Epithelial cell of proximal tubule (primary cell): Measurements from ENCODE around the gene KMT2B. TPM values are rescaled to one million over a fixed set of nuclear protein-coding genes. Genes with fewer than 3 reads are reported as not detected.

ENCODE experiments used
- DNase-seq: peaks from one replicate; pipeline ENCODE4 v3.0.0-alpha.2; 2011; ENCODE audit warnings: low read depth
- H3K4me3 ChIP-seq: 2 replicates; pipeline ENCODE4 v1.5.1; 2011; ENCODE audit warnings: low read depth, mild to moderate bottlenecking, low read length
- CTCF ChIP-seq: conservative IDR thresholded peaks from 2 replicates; pipeline ENCODE4 v1.5.1; 2012; ENCODE audit warnings: low read depth, mild to moderate bottlenecking, low read length
- total RNA-seq: library from RNA; depleted of rRNA; stranded (reverse); fragments of >200 nt; gene quantifications from 2 replicates; pipeline ENCODE4 v1.2.3, GENCODE V29; 2015

Gene KMT2B
- total RNA-seq, 1 donor from 2014 or later = 20.2 TPM

- TF ChIP-seq CTCF = peak; percentile 51
- peak; percentile 70 for DNase-seq
- peak overlapping the region; percentile 91 for H3K4me3 ChIP-seq
Observed at GRCh38 chr19:35744430-35745327, 26.9 kb downstream of the KMT2B start.

- peak within 1 kb of the TSS; percentile 91 for H3K4me3 ChIP-seq
- no peak for TF ChIP-seq CTCF
- peak; percentile 92 for DNase-seq
Observed at GRCh38 chr19:35745328-35746086, 27.7 kb downstream of the KMT2B start, which contains the start of the genes PSENEN and U2AF1L4. PSENEN (plus strand) TSS chr19:35745651; CDS start chr19:35745931, 280 bp downstream. U2AF1L4 (minus strand) TSS chr19:35745418; CDS start chr19:35745391, 27 bp downstream.

- H3K4me3 ChIP-seq = peak overlapping the region; percentile 91
- no peak for TF ChIP-seq CTCF
- DNase-seq = no peak
Observed at GRCh38 chr19:35746087-35746462, 28.3 kb downstream of the KMT2B start.

- no peak for TF ChIP-seq CTCF
- H3K4me3 ChIP-seq = peak overlapping the region; percentile 91
- no peak for DNase-seq
Observed at GRCh38 chr19:35746531-35746930, 28.7 kb downstream of the KMT2B start.

- peak; percentile 97 for DNase-seq
- no peak for TF ChIP-seq CTCF
- H3K4me3 ChIP-seq = peak within 1 kb of the TSS; percentile 84
Observed at GRCh38 chr19:35748106-35749020, 30.6 kb downstream of the KMT2B start, which contains the start of gene LIN37. LIN37 (plus strand) TSS chr19:35748576; CDS start chr19:35748725, 149 bp downstream.

- H3K4me3 ChIP-seq = no peak overlapping the region
- no peak for DNase-seq
- no peak for TF ChIP-seq CTCF
Observed at GRCh38 chr19:35750167-35750566, 32.4 kb downstream of the KMT2B start.
